B cell (primary cell): ENCODE measurements around the gene STEAP1B. TPM values are rescaled to one million over a fixed set of nuclear protein-coding genes. Genes with fewer than 3 reads are reported as not detected.
A peak's percentile ranks its signal among the peaks of the same experiment; 100 is the strongest.

ENCODE experiments used
- ATAC-seq: fragments of 200-7000 bp; cut with Tn5 transposase; one replicate; pipeline ENCODE4 v1.10.0; 2021; ENCODE audit warnings: low read depth, mild to moderate bottlenecking, moderate number of reproducible peaks, moderate library complexity
- CTCF ChIA-PET: fragments of 350-600 bp; sonication (Branson Sonifier 250); formaldehyde crosslinking; loops from one replicate; lab custom pipeline; 2021; ENCODE audit warnings: antibody characterized with exemption, inconsistent platforms; lab: Charles Lee
- POLR2A ChIA-PET: fragments of 350-600 bp; sonication (Branson Sonifier 250); formaldehyde crosslinking; loops from one replicate; lab custom pipeline; 2021; ENCODE audit warnings: antibody characterized with exemption; lab: Charles Lee
- DNase-seq: peaks from one replicate; pipeline ENCODE4 v3.0.0; 2013
- H2AFZ ChIP-seq: 2 replicates; pipeline ENCODE4 v1.6.1; 2012; ENCODE audit warnings: mild to moderate bottlenecking, low read depth, low read length; ENCODE audit not compliant: insufficient read depth, poor library complexity, severe bottlenecking
- H3K27ac ChIP-seq, 2 donors: 1 replicate in 1 of 2; 2 replicates in 1 of 2; pipeline ENCODE4 v1.5.1; 2012 to 2013; ENCODE audit warnings: low read length in 2 of 2, mild to moderate bottlenecking in 2 of 2, moderate library complexity in 1 of 2
- H3K27me3 ChIP-seq, 4 experiments: fragments of 200-600 bp in 1 of 4; sonication (generic) in 1 of 4; replicated peaks in 1 of 4; 1 replicate in 2 of 4; 2 replicates in 2 of 4; pipeline versions ENCODE4 v1.6.1 to v1.7.0; 2013 to 2016; ENCODE audit warnings: low read length in 3 of 4, mild to moderate bottlenecking in 2 of 4, mixed read lengths in 1 of 4, moderate library complexity in 1 of 4; ENCODE audit not compliant: insufficient read depth in 4 of 4, control insufficient read depth in 3 of 4; ENCODE audit errors: control extremely low read depth in 1 of 4
- H3K36me3 ChIP-seq, 2 experiments: replicated peaks in 1 of 2; 1 replicate in 1 of 2; 2 replicates in 1 of 2; pipeline versions ENCODE4 v1.6.1 to v1.7.1; 2013; ENCODE audit warnings: low read length in 1 of 2; ENCODE audit not compliant: insufficient read depth in 2 of 2, control insufficient read depth in 1 of 2; ENCODE audit errors: control extremely low read depth in 1 of 2, extremely low read depth in 1 of 2
- H3K4me1 ChIP-seq, 2 donors: fragments of 200-600 bp in 1 of 2; sonication (generic) in 1 of 2; 1 replicate in 1 of 2; 2 replicates in 1 of 2; pipeline versions ENCODE4 v1.5.1 to v1.6.1; 2013 to 2017; ENCODE audit warnings: low read length in 2 of 2; ENCODE audit not compliant: control insufficient read depth in 2 of 2, insufficient read depth in 2 of 2
- H3K4me2 ChIP-seq: replicated peaks from 2 replicates; pipeline ENCODE3; 2012; ENCODE audit warnings: mild to moderate bottlenecking, low read depth, low read length; ENCODE audit not compliant: poor library complexity, severe bottlenecking
- H3K4me3 ChIP-seq, 5 experiments: fragments of 200-600 bp in 1 of 5; sonication (generic) in 1 of 5; 1 replicate in 3 of 5; 2 replicates in 2 of 5; pipeline versions ENCODE4 v1.5.1 to v1.7.0; 2011 to 2016; ENCODE audit warnings: low read length in 4 of 5, mild to moderate bottlenecking in 4 of 5, low read depth in 2 of 5, control low read depth in 1 of 5, moderate library complexity in 1 of 5; ENCODE audit not compliant: insufficient read depth in 1 of 5; ENCODE audit errors: control extremely low read depth in 1 of 5, extremely low read depth in 1 of 5
- H3K79me2 ChIP-seq: fragments of 200-600 bp; sonication (generic); one replicate; pipeline ENCODE4 v1.6.0; 2016; ENCODE audit warnings: low read length; ENCODE audit not compliant: control insufficient read depth, insufficient read depth
- H3K9ac ChIP-seq: fragments of 200-600 bp; sonication (generic); 2 replicates; pipeline ENCODE4 v1.6.1; 2017; ENCODE audit warnings: mild to moderate bottlenecking, low read length, moderate library complexity
- H3K9me3 ChIP-seq, 3 donors: one replicate each; pipeline versions ENCODE4 v1.6.1 to v1.7.1; 2013; ENCODE audit warnings: low read length in 2 of 3; ENCODE audit not compliant: control insufficient read depth in 2 of 3, insufficient read depth in 1 of 3; ENCODE audit errors: control extremely low read depth in 1 of 3
- H4K20me1 ChIP-seq: 2 replicates; pipeline ENCODE4 v1.6.0; 2012; ENCODE audit warnings: mild to moderate bottlenecking, low read length; ENCODE audit not compliant: insufficient read depth, control insufficient read depth, poor library complexity, severe bottlenecking
- H3K27ac Mint-ChIP-seq: one replicate; pipeline ENCODE4 v1.8.0; 2021; ENCODE audit warnings: mixed read lengths
- H3K27me3 Mint-ChIP-seq: one replicate; pipeline ENCODE4 v1.8.0; 2021; ENCODE audit warnings: mixed read lengths
- H3K4me1 Mint-ChIP-seq: one replicate; pipeline ENCODE4 v1.8.0; 2021; ENCODE audit warnings: mixed read lengths
- H3K4me3 Mint-ChIP-seq: one replicate; pipeline ENCODE4 v1.8.0; 2021; ENCODE audit warnings: mixed read lengths
- H3K9me3 Mint-ChIP-seq: one replicate; pipeline ENCODE4 v1.8.0; 2022; ENCODE audit warnings: mixed read lengths; ENCODE audit not compliant: insufficient read depth
- EZH2 ChIP-seq: IDR thresholded peaks from 2 replicates; pipeline ENCODE4 v1.6.1; 2012; ENCODE audit warnings: borderline replicate concordance, low read depth, mild to moderate bottlenecking, moderate library complexity, low read length; ENCODE audit not compliant: insufficient read depth, poor library complexity, severe bottlenecking
- WGBS: methylation state at CpG from one replicate; pipeline ENCODE4 v1.1.5; 2013; ENCODE audit warnings: missing lambda C conversion rate; ENCODE audit not compliant: insufficient coverage; 5-methylcytosine and 5-hydroxymethylcytosine counted together
- intact Hi-C: fragments of 100-400 bp; cut with micrococcal nuclease; formaldehyde crosslinking; loops from one replicate; pipeline ENCODE4 v1.10.0; 2022
- polyA plus RNA-seq: library from polyadenylated mRNA; depleted of rRNA; stranded (reverse); fragments of >200 nt; gene quantifications from 2 replicates; pipeline ENCODE4 v1.2.3, GENCODE V29; 2012
- total RNA-seq, 2 donors: library from RNA; stranded (reverse); fragments of 120-200 nt in 1 of 2; gene quantifications; 1 replicate in 1 of 2; 2 replicates in 1 of 2; pipeline versions ENCODE4 v1.2.3 to v1.2.4, GENCODE V29; 2013 to 2022
- TF ChIP-seq, protein P1 (sequence below): fragments of 200-600 bp; IDR thresholded peaks from one replicate; pipeline ENCODE4 v1.8.0; 2022; ENCODE audit warnings: antibody characterized with exemption, mild to moderate bottlenecking

Gene STEAP1B
- total and polyA plus RNA-seq, 2 donors (not counting 1 experiment from before 2014, with no cell fraction given): 8.8 to 24.7 TPM

GRCh38 chr7:22445853-22446252, 54.1 kb downstream of the STEAP1B start:
- H3K27me3 Mint-ChIP-seq: no peaks in the 10 kb centered on the region
- H3K9me3 ChIP-seq: no peaks in the 10 kb centered on the region
- H3K79me2 ChIP-seq: no peaks in the 10 kb centered on the region
- H3K9me3 Mint-ChIP-seq: peaks cover 3% of the 10 kb centered on the region
- no peak for ATAC-seq
- intact Hi-C loops: loop anchor here (5.0 kb wide), 1 partner anchor 89 kb away; the partner anchor contains the start of gene RAPGEF5
- TF ChIP-seq, protein P1, sequence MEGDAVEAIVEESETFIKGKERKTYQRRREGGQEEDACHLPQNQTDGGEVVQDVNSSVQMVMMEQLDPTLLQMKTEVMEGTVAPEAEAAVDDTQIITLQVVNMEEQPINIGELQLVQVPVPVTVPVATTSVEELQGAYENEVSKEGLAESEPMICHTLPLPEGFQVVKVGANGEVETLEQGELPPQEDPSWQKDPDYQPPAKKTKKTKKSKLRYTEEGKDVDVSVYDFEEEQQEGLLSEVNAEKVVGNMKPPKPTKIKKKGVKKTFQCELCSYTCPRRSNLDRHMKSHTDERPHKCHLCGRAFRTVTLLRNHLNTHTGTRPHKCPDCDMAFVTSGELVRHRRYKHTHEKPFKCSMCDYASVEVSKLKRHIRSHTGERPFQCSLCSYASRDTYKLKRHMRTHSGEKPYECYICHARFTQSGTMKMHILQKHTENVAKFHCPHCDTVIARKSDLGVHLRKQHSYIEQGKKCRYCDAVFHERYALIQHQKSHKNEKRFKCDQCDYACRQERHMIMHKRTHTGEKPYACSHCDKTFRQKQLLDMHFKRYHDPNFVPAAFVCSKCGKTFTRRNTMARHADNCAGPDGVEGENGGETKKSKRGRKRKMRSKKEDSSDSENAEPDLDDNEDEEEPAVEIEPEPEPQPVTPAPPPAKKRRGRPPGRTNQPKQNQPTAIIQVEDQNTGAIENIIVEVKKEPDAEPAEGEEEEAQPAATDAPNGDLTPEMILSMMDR: no peak
- no peak for TF ChIP-seq EZH2
- H3K4me3 Mint-ChIP-seq: peak overlapping the region; percentile 72
- WGBS: 67% methylated on average over 1 of the region's 3 CpGs
- DNase-seq: no peak
- H2AFZ ChIP-seq: no peak overlapping the region
- peaks cover 46 to 51% of the 10 kb centered on the region in 2 donors for H3K4me1 ChIP-seq
- ChIA-PET POLR2A (interaction anchor here (0.6 kb wide), 1 partner anchor 147 kb away, joined by 4 read pairs; no protein-coding TSS in a partner anchor), CTCF (interaction anchor here (0.9 to 1.8 kb wide), 8 partner anchors 9 to 362 kb away, joined by 3 to 7 read pairs (median 4); no protein-coding TSS in a partner anchor)
- H3K4me3 ChIP-seq: peak overlapping the region in 1 of 5 experiments; percentile 34
- H3K27ac ChIP-seq: peak overlapping the region; percentile 69 to 77
- no peaks in the 10 kb centered on the region for H4K20me1 ChIP-seq
- peak overlapping the region; percentile 92 for H3K27ac Mint-ChIP-seq
- H3K4me2 ChIP-seq: peak overlapping the region; percentile 62
- H3K27me3 ChIP-seq: no peaks in the 10 kb centered on the region
- H3K4me1 Mint-ChIP-seq: peaks cover 67% of the 10 kb centered on the region
- no peak overlapping the region for H3K9ac ChIP-seq
- no peaks in the 10 kb centered on the region for H3K36me3 ChIP-seq

- no peaks in the 10 kb centered on the region for H4K20me1 ChIP-seq
- peak overlapping the region; percentile 40 for H3K9ac ChIP-seq
- H3K9me3 Mint-ChIP-seq: peaks cover 3% of the 10 kb centered on the region
- H3K4me2 ChIP-seq: peak overlapping the region; percentile 62
- H3K4me1 Mint-ChIP-seq: peaks cover 67% of the 10 kb centered on the region
- peak overlapping the region; percentile 35 for H2AFZ ChIP-seq
- H3K27ac ChIP-seq: peak overlapping the region; percentile 69 to 77
- peak overlapping the region; percentile 72 for H3K4me3 Mint-ChIP-seq
- CTCF ChIA-PET: interaction anchor here (0.9 to 1.8 kb wide), 8 partner anchors 9 to 362 kb away, joined by 3 to 7 read pairs (median 4); no protein-coding TSS in a partner anchor
- intact Hi-C loops: loop anchor here (5.0 kb wide), 1 partner anchor 88 kb away; the partner anchor contains the start of gene RAPGEF5
- 5% methylated on average over 14 of the region's 14 CpGs for WGBS
- H3K36me3 ChIP-seq: no peaks in the 10 kb centered on the region
- H3K27ac Mint-ChIP-seq: peak overlapping the region; percentile 92
- peak; percentile 63 for DNase-seq
- TF ChIP-seq, protein P1: no peak
- TF ChIP-seq EZH2: no peak
- H3K79me2 ChIP-seq: no peaks in the 10 kb centered on the region
- no peaks in the 10 kb centered on the region for H3K27me3 ChIP-seq
- peak overlapping the region in 2 of 5 experiments; percentile 5 to 34 for H3K4me3 ChIP-seq
- H3K27me3 Mint-ChIP-seq: no peaks in the 10 kb centered on the region
- ATAC-seq: peak; percentile 42
- peaks cover 46 to 51% of the 10 kb centered on the region in 2 donors for H3K4me1 ChIP-seq
- POLR2A ChIA-PET: interaction anchor here (0.6 kb wide), 1 partner anchor 146 kb away, joined by 4 read pairs; no protein-coding TSS in a partner anchor
- H3K9me3 ChIP-seq: no peaks in the 10 kb centered on the region
These were observed 54.7 kb downstream of the STEAP1B start for GRCh38 chr7:22445140-22445743.
